ENCODE measurements around the gene AGRN.

The AGRN gene

DNA sequence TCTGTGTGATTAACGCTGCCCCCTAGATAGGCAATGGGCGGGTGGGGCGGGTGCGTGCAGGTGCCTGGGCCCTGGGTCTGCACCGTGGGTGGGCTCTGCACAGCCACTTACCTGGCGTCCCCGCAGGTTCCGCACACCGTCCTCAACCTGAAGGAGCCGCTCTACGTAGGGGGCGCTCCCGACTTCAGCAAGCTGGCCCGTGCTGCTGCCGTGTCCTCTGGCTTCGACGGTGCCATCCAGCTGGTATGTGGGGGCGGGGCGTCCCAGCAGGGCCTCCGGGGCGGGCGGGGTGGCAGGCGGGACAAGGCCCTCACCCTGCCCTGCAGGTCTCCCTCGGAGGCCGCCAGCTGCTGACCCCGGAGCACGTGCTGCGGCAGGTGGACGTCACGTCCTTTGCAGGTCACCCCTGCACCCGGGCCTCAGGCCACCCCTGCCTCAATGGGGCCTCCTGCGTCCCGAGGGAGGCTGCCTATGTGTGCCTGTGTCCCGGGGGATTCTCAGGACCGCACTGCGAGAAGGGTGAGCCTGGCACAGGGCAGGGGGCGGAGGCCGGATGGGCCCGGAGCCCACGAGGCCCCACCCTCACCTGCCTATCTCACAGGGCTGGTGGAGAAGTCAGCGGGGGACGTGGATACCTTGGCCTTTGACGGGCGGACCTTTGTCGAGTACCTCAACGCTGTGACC lies 31.3 kb downstream of the AGRN start:
- Histone ChIP-seq H3K36me3 (ENCODE audit: insufficient read depth) (no peaks in the 10 kb centered on the region), H3K79me2 (ENCODE audit: insufficient read depth, low read depth) (no peaks in the 10 kb centered on the region), H3K9ac (no peak overlapping the region), H2AFZ (ENCODE audit: low read depth) (no peak overlapping the region), H3K4me1 (ENCODE audit: low read depth, poor library complexity, severe bottlenecking) (no peaks in the 10 kb centered on the region), H3K27ac (no peak overlapping the region), H3K4me2 (no peak overlapping the region), H3K27me3 (ENCODE audit: insufficient read depth, low read depth) (peaks cover 64% of the 10 kb centered on the region), H3K4me3 (IDR thresholded peaks at IDR 0.05; ENCODE audit: insufficient read depth, low read depth, low read length) (no peak overlapping the region), H4K20me1 (ENCODE audit: insufficient read depth) (no peaks in the 10 kb centered on the region)
- TF ChIP-seq, protein P1, sequence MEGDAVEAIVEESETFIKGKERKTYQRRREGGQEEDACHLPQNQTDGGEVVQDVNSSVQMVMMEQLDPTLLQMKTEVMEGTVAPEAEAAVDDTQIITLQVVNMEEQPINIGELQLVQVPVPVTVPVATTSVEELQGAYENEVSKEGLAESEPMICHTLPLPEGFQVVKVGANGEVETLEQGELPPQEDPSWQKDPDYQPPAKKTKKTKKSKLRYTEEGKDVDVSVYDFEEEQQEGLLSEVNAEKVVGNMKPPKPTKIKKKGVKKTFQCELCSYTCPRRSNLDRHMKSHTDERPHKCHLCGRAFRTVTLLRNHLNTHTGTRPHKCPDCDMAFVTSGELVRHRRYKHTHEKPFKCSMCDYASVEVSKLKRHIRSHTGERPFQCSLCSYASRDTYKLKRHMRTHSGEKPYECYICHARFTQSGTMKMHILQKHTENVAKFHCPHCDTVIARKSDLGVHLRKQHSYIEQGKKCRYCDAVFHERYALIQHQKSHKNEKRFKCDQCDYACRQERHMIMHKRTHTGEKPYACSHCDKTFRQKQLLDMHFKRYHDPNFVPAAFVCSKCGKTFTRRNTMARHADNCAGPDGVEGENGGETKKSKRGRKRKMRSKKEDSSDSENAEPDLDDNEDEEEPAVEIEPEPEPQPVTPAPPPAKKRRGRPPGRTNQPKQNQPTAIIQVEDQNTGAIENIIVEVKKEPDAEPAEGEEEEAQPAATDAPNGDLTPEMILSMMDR (conservative IDR thresholded peaks at IDR 0.05; ENCODE audit: low read depth, low read length): no peak

DNA sequence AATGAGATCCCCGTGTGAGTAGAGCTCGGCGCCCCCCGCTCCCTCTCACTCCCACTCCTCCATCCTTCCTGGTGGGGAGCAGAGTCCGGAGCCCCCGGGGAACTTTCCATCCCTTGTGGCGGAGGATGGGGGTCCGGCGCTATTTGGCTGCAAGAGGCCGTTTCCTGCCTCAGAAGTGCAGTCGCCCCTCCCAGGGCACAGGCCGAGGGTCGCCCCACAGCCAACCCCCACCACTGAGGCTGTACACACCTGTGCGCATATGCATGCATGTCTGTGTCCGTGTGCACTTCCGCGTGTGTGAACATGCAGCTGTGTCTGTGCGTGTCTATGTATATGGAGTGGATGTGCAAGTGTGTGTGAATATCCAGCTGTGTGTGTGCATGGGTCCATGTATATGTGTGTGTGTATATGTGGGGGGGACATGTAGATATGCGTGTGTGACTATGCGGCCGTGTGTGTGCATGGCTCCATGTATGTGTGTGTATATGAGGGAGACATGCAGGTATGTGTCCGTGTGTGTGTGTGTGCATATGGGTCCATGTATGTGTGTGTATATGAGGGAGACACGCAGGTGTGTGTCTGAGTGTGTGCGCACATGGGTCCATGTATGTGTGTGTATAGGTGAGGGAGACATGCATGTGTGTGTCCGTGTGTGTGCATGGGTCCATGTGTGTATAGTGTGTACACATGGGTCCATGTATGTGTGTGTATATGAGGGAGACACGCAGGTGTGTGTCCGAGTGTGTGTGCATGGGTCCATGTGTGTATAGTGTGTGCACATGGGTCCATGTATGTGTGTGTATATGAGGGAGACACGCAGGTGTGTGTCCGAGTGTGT lies 32.3 kb downstream of the AGRN start:
- no peaks in the 10 kb centered on the region for H3K79me2 ChIP-seq (ENCODE audit: insufficient read depth, low read depth)
- TF ChIP-seq, protein P1 (conservative IDR thresholded peaks at IDR 0.05; ENCODE audit: low read depth, low read length): no peak
- H3K27me3 ChIP-seq (ENCODE audit: insufficient read depth, low read depth): peaks cover 69% of the 10 kb centered on the region
- H3K36me3 ChIP-seq (ENCODE audit: insufficient read depth): no peaks in the 10 kb centered on the region
- no peaks in the 10 kb centered on the region for H3K4me1 ChIP-seq (ENCODE audit: low read depth, poor library complexity, severe bottlenecking)
- no peak overlapping the region for H3K9ac ChIP-seq
- no peaks in the 10 kb centered on the region for H4K20me1 ChIP-seq (ENCODE audit: insufficient read depth)
- no peak overlapping the region for H3K4me3 ChIP-seq (IDR thresholded peaks at IDR 0.05; ENCODE audit: insufficient read depth, low read depth, low read length)
- H3K4me2 ChIP-seq: no peak overlapping the region
- no peak overlapping the region for H2AFZ ChIP-seq (ENCODE audit: low read depth)
- H3K27ac ChIP-seq: no peak overlapping the region

DNA sequence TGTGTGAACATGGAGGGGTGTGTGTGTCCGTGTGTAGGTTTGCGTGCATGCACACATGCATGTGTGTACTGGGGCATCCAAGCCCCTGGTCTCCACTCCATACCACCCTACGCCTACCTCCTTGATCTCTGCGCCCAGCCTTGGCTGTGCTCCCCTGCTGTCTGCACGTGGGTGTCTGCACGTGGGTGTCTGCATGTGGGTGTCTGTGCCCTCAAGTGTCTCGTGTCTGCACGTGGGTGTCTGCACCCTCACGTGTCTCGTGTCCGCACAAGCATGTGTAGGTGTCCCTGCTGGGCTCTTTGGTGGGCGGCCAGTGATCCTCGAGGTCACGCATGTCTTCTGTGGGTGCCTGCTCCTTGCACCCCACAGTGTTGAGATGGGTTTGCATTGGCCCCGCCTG lies 33.1 kb downstream of the AGRN start:
- Histone ChIP-seq H3K9ac (no peak overlapping the region), H3K4me1 (ENCODE audit: low read depth, poor library complexity, severe bottlenecking) (no peaks in the 10 kb centered on the region), H3K27me3 (ENCODE audit: insufficient read depth, low read depth) (peaks cover 73% of the 10 kb centered on the region), H3K36me3 (ENCODE audit: insufficient read depth) (no peaks in the 10 kb centered on the region), H3K79me2 (ENCODE audit: insufficient read depth, low read depth) (no peaks in the 10 kb centered on the region), H4K20me1 (ENCODE audit: insufficient read depth) (no peaks in the 10 kb centered on the region), H3K4me3 (IDR thresholded peaks at IDR 0.05; ENCODE audit: insufficient read depth, low read depth, low read length) (no peak overlapping the region), H3K4me2 (no peak overlapping the region), H2AFZ (ENCODE audit: low read depth) (no peak overlapping the region), H3K27ac (no peak overlapping the region)
- TF ChIP-seq, protein P1 (conservative IDR thresholded peaks at IDR 0.05; ENCODE audit: low read depth, low read length): no peak

DNA sequence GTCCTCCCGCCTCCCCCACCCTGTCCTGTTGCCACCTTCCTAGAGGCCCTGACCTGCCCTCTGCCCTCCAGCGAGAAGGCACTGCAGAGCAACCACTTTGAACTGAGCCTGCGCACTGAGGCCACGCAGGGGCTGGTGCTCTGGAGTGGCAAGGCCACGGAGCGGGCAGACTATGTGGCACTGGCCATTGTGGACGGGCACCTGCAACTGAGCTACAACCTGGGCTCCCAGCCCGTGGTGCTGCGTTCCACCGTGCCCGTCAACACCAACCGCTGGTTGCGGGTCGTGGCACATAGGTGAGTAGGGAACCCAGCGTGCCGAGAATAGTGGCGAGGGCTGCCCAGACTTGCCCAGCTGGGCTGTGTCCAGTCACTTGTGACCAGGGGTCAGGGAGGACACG lies 33.8 kb downstream of the AGRN start:
- no peak overlapping the region for H3K27ac ChIP-seq
- no peak overlapping the region for H3K9ac ChIP-seq
- H3K27me3 ChIP-seq (ENCODE audit: insufficient read depth, low read depth): peaks cover 75% of the 10 kb centered on the region
- no peaks in the 10 kb centered on the region for H3K4me1 ChIP-seq (ENCODE audit: low read depth, poor library complexity, severe bottlenecking)
- H2AFZ ChIP-seq (ENCODE audit: low read depth): no peak overlapping the region
- H3K79me2 ChIP-seq (ENCODE audit: insufficient read depth, low read depth): no peaks in the 10 kb centered on the region
- no peaks in the 10 kb centered on the region for H3K36me3 ChIP-seq (ENCODE audit: insufficient read depth)
- TF ChIP-seq, protein P1 (conservative IDR thresholded peaks at IDR 0.05; ENCODE audit: low read depth, low read length): no peak
- H3K4me2 ChIP-seq: no peak overlapping the region
- no peak overlapping the region for H3K4me3 ChIP-seq (IDR thresholded peaks at IDR 0.05; ENCODE audit: insufficient read depth, low read depth, low read length)
- no peaks in the 10 kb centered on the region for H4K20me1 ChIP-seq (ENCODE audit: insufficient read depth)
